AG04450 (cell line): Measurements from ENCODE around the gene NSUN4. TPM values are rescaled to one million over a fixed set of nuclear protein-coding genes. Genes with fewer than 3 reads are reported as not detected.
"Not testable (repeated sequence)": the region's sequence is repeated elsewhere in the genome, so short reads cannot be mapped to it uniquely, and the experiment has no call there.

Source experiments
- CTCF ChIA-PET: fragments of 300-600, 350-600 bp; formaldehyde crosslinking; extraction: SDS; loops from one replicate; lab custom pipeline; 2022; ENCODE audit warnings: antibody characterized with exemption, inconsistent platforms; lab: Charles Lee
- POLR2A ChIA-PET: fragments of 350-600 bp; formaldehyde crosslinking; extraction: SDS; loops from one replicate; lab custom pipeline; 2021; ENCODE audit warnings: antibody characterized with exemption, inconsistent platforms; lab: Yijun Ruan, JAX
- DNase-seq: peaks from one replicate; pipeline ENCODE4 v3.0.0-alpha.2; 2011; ENCODE audit warnings: low read depth, low spot score
- H3K27ac ChIP-seq: one replicate; pipeline ENCODE4 v1.5.1; 2012; ENCODE audit warnings: low read depth, low read length, control low read depth
- H3K27me3 ChIP-seq: one replicate; pipeline ENCODE4 v1.6.0; 2012; ENCODE audit warnings: low read length; ENCODE audit not compliant: control insufficient read depth, insufficient read depth
- H3K4me3 ChIP-seq: 2 replicates; pipeline ENCODE4 v1.5.1; 2011; ENCODE audit warnings: mild to moderate bottlenecking, low read depth, low read length, control low read depth
- H3K9me3 ChIP-seq: 2 replicates; pipeline ENCODE4 v1.5.1; 2012; ENCODE audit warnings: low read length; ENCODE audit not compliant: control insufficient read depth, insufficient read depth
- CTCF ChIP-seq: IDR thresholded peaks from 2 replicates; pipeline ENCODE4 v1.5.1; 2011; ENCODE audit warnings: low read depth, low read length, control low read depth, inconsistent platforms
- polyA plus RNA-seq: library from polyadenylated mRNA; depleted of rRNA; stranded (reverse); fragments of >200 nt; gene quantifications from 2 replicates; pipeline ENCODE4 v1.2.3, GENCODE V29; 2011

The NSUN4 gene
- polyA plus RNA-seq, 1 experiment: 18.4 TPM

DNA sequence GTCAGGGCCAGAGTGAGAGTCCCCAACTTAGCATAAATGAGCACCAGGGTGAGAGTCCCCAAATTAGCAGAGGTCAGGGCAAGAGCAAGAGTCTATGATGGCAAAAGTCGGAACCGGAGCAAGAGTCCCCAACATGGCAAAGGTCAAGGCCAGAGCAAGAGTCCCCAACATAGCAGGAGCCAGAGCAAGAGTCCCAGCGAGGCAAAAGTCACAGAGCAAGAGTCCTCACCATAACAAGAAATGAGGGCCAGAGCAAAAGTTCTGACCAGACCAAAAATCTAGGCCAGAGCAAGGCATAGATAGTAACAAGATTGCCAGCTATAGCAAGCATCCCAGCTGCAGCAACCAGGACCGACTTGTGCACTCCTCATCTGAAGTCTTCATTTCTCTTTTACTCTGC is 3.1 kb downstream of the NSUN4 start:
- Histone ChIP-seq H3K9me3 (no peaks in the 10 kb centered on the region), H3K27ac (no peak overlapping the region), H3K27me3 (no peaks in the 10 kb centered on the region), H3K4me3 (no peak overlapping the region)
- no peak for TF ChIP-seq CTCF
- CTCF ChIA-PET: interaction anchor here (1.0 kb wide), 1 partner anchor 99 kb away, joined by 3 read pairs; no protein-coding TSS in a partner anchor
- no peak for DNase-seq
- POLR2A ChIA-PET: no interaction called here

DNA sequence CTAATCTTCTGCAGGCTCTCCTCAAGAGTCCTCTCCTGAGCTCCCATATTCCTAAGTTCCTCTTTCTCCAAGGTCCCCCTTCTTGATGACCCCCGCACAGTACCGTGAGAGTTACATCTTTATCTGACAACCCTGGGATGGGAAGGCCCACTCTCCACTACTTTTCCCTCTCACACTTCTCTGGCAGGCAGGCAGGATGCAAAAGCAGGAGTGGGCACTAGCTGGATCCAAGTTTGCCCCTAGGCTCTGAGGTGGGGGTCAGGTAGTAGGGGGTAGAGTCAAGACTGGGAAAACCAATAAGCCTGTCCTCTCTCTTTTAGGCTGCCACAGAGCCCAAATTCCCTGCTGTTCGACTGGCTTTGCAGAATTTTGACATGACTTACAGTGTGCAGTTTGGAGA is 3.9 kb downstream of the NSUN4 start:
- no peak for DNase-seq
- H3K27ac ChIP-seq: peak overlapping the region; percentile 31
- TF ChIP-seq CTCF: no peak
- H3K4me3 ChIP-seq: no peak overlapping the region
- POLR2A ChIA-PET: no interaction called here
- no peaks in the 10 kb centered on the region for H3K27me3 ChIP-seq
- CTCF ChIA-PET: interaction anchor here (0.6 to 1.0 kb wide), 3 partner anchors 62 to 120 kb away, joined by 3 read pairs; no protein-coding TSS in a partner anchor
- H3K9me3 ChIP-seq: no peaks in the 10 kb centered on the region

- CTCF ChIA-PET: interaction anchor here (4.1 kb wide), 1 partner anchor 101 kb away, joined by 37 read pairs; no protein-coding TSS in a partner anchor
- POLR2A ChIA-PET: no interaction called here
These were observed 4.7 kb downstream of the NSUN4 start for GRCh38 chr1:46345281-46345680.

GRCh38 chr1:46352363-46352762 is 11.8 kb downstream of the NSUN4 start:
- Histone ChIP-seq H3K9me3 (no peaks in the 10 kb centered on the region), H3K27ac (no peak overlapping the region), H3K27me3 (no peaks in the 10 kb centered on the region), H3K4me3 (no peak overlapping the region)
- POLR2A ChIA-PET: no interaction called here
- CTCF ChIA-PET: interaction anchor here (0.8 kb wide), 1 partner anchor 15 kb away, joined by 5 read pairs; no protein-coding TSS in a partner anchor
- DNase-seq: no peak
- TF ChIP-seq CTCF: no peak

More at GRCh38 chr1:46345281-46345680, 4.7 kb downstream of the NSUN4 start:
- no peak overlapping the region for H3K27ac ChIP-seq
- no peak for TF ChIP-seq CTCF
- H3K4me3 ChIP-seq: no peak overlapping the region
- no peaks in the 10 kb centered on the region for H3K9me3 ChIP-seq
- no peaks in the 10 kb centered on the region for H3K27me3 ChIP-seq
- DNase-seq: no peak

DNA sequence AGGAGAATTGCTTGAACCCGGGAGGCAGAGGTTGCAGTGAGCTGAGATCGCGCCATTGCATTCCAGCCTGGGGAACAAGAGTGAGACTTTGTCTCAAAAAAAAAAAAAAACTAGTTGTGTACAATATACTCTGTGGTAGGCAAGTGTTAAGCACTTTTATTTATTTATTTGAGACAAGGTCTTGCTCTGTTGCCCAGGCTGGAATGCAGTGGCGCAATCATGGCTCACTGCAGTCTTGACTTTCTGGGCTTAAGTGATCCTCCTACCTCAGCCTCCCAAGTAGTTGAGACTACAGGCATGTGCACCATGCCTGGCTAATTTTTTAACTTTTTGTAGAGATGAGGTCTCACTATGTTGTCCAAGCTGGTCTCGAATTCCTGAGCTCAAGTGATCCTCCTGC is 15.3 kb downstream of the NSUN4 start:
- CTCF ChIA-PET: interaction anchor here (0.8 to 2.3 kb wide), 2 partner anchors 8 to 14 kb away, joined by 3 to 12 read pairs; no protein-coding TSS in a partner anchor
- H3K27ac ChIP-seq, H3K27me3 ChIP-seq, DNase-seq, H3K9me3 ChIP-seq, POLR2A ChIA-PET, H3K4me3 ChIP-seq: not testable (repeated sequence)
